SKM-1 treated with dmso at 0.1 percent for 144 hours (cell line): ENCODE measurements around the gene MROH7.

Experiments used
- DNase-seq: peaks from one replicate; lab custom pipeline; 2025; ENCODE audit not compliant: unreplicated experiment; lab: John Stamatoyannopoulos, UW

MROH7 gene

GRCh38 chr1:54723985-54724384 is 82.4 kb downstream of the MROH7 start:
- no peak for DNase-seq

- DNase-seq, result no peak
Measured at GRCh38 chr1:54724771-54725170, 83.2 kb downstream of the MROH7 start.

- DNase-seq, result no peak
Measured at GRCh38 chr1:54728027-54728426, 86.4 kb downstream of the MROH7 start.

GRCh38 chr1:54736685-54737084 is 95.1 kb downstream of the MROH7 start:
- DNase-seq, result no peak

GRCh38 chr1:54738244-54738643 is 96.7 kb downstream of the MROH7 start:
- no peak for DNase-seq

- no peak for DNase-seq
Measured at GRCh38 chr1:54741531-54741930, 99.9 kb downstream of the MROH7 start.

- no peak for DNase-seq
Measured at GRCh38 chr1:54742282-54742681, 100.7 kb downstream of the MROH7 start.

- no peak for DNase-seq
Measured at GRCh38 chr1:54743416-54744226, 102.0 kb downstream of the MROH7 start.

- no peak for DNase-seq
Measured at GRCh38 chr1:54744696-54745095, 103.1 kb downstream of the MROH7 start.

- no peak for DNase-seq
Measured at GRCh38 chr1:54745274-54745673, 103.7 kb downstream of the MROH7 start.

- DNase-seq, result no peak
Measured at GRCh38 chr1:54745864-54746263, 104.3 kb downstream of the MROH7 start.

- DNase-seq, result no peak
Measured at GRCh38 chr1:54748094-54748835, 106.7 kb downstream of the MROH7 start.

- DNase-seq, result no peak
Measured at GRCh38 chr1:54750596-54750995, 109.0 kb downstream of the MROH7 start.

GRCh38 chr1:54751426-54751825 is 109.8 kb downstream of the MROH7 start:
- DNase-seq, result no peak

- DNase-seq, result no peak
Measured at GRCh38 chr1:54754045-54754444, 112.5 kb downstream of the MROH7 start.

GRCh38 chr1:54754486-54755285 is 113.1 kb downstream of the MROH7 start:
- no peak for DNase-seq

GRCh38 chr1:54757833-54758232 is 116.2 kb downstream of the MROH7 start:
- no peak for DNase-seq

GRCh38 chr1:54758678-54759348 is 117.2 kb downstream of the MROH7 start:
- no peak for DNase-seq
